Measurements from ENCODE around the gene MCAT. TPM values are rescaled to one million over a fixed set of nuclear protein-coding genes. Genes with fewer than 3 reads are reported as not detected.

MCAT gene
- polyA plus RNA-seq, 1 of the 3 experiments (the other 2 are of a cell fraction): 12.0 TPM

DNA sequence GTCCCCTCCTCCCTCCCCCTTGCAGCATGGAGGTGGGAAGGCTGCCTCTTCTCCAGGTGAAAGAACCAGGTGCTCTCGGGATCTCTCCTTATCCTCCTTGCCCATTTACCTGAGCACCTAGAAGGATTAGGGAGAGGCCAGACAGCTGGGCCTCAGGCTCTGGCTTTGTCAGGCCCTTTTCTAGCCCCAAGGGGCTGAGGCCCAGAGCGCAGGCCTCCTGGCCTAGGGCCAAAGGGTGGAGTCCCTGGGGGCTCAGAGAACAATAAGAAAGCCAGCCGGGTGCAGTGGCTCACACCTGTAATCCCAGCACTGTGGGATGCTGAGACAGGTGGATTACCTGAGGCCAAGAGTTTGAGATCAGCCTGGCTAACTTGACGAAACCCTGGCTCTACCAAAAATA lies 48.6 kb downstream of the MCAT start:
- H3K36me3 ChIP-seq (replicated peaks in 1 of 2; ENCODE audit: control insufficient read depth in 1 of 2, insufficient read depth in 2 of 2, low read length in 1 of 2): no peaks in the 10 kb centered on the region
- ChIA-PET CTCF (no interaction called here), POLR2A (no interaction called here)
- no peak overlapping the region for H3K4me2 ChIP-seq
- H3K79me2 ChIP-seq (ENCODE audit: insufficient read depth): no peaks in the 10 kb centered on the region
- no peak overlapping the region for H3K4me3 ChIP-seq (ENCODE audit: low read depth in 2 of 2, low read length in 1 of 2)
- TF ChIP-seq, protein P1, sequence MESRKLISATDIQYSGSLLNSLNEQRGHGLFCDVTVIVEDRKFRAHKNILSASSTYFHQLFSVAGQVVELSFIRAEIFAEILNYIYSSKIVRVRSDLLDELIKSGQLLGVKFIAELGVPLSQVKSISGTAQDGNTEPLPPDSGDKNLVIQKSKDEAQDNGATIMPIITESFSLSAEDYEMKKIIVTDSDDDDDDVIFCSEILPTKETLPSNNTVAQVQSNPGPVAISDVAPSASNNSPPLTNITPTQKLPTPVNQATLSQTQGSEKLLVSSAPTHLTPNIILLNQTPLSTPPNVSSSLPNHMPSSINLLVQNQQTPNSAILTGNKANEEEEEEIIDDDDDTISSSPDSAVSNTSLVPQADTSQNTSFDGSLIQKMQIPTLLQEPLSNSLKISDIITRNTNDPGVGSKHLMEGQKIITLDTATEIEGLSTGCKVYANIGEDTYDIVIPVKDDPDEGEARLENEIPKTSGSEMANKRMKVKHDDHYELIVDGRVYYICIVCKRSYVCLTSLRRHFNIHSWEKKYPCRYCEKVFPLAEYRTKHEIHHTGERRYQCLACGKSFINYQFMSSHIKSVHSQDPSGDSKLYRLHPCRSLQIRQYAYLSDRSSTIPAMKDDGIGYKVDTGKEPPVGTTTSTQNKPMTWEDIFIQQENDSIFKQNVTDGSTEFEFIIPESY (IDR thresholded peaks at IDR 0.05; ENCODE audit: borderline replicate concordance, low read depth): no peak
- TF ChIP-seq, protein P2, sequence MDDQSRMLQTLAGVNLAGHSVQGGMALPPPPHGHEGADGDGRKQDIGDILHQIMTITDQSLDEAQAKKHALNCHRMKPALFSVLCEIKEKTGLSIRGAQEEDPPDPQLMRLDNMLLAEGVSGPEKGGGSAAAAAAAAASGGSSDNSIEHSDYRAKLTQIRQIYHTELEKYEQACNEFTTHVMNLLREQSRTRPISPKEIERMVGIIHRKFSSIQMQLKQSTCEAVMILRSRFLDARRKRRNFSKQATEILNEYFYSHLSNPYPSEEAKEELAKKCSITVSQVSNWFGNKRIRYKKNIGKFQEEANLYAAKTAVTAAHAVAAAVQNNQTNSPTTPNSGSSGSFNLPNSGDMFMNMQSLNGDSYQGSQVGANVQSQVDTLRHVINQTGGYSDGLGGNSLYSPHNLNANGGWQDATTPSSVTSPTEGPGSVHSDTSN (IDR thresholded peaks at IDR 0.05): no peak
- no peak overlapping the region for H2AFZ ChIP-seq (ENCODE audit: low read depth)
- H3K4me1 ChIP-seq (ENCODE audit: control insufficient read depth in 1 of 2, insufficient read depth in 2 of 2, low read depth in 1 of 2, low read length in 1 of 2): peaks cover 0 to 3% of the 10 kb centered on the region in 2 experiments; a peak in 1 of 4 replicates
- no peaks in the 10 kb centered on the region for H3F3A ChIP-seq (replicated peaks; ENCODE audit: insufficient read depth)
- no peaks in the 10 kb centered on the region for H3K9me3 ChIP-seq
- H3K9ac ChIP-seq: no peak overlapping the region
- no peaks in the 10 kb centered on the region for H3K9me2 ChIP-seq
- no peak for DNase-seq
- 54% methylated on average over 3 of the region's 4 CpGs for WGBS (ENCODE audit: low lambda C conversion rate)
- no peak overlapping the region for H3K27ac ChIP-seq (ENCODE audit: low read depth in 2 of 2, low read length in 1 of 2)
- no peaks in the 10 kb centered on the region for H3K27me3 ChIP-seq (ENCODE audit: insufficient read depth)
- no peaks in the 10 kb centered on the region for H4K20me1 ChIP-seq (ENCODE audit: insufficient read depth)

DNA sequence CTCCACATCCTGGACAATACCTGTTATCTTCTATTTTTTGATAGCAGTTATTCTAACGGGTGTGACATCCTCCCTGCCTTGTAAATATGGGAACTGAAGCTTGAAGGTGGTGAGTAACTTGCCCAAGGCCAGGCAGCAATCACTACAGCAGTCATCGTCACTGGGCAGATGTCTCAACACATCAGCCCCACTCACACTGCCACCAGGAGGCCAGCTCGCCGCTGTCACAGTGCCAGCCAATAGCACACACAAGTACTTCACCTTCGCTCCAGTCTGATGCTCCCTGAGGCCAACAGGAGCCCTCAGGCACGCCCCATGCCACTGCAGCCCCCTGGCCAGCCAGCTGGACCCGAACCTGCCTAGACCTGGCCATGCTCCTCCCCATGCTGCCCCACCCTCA lies 49.1 kb downstream of the MCAT start:
- CTCF ChIA-PET: no interaction called here

More for the DNA sequence above, 49.1 kb downstream of the MCAT start:
- H3K36me3 ChIP-seq (replicated peaks in 1 of 2; ENCODE audit: control insufficient read depth in 1 of 2, insufficient read depth in 2 of 2, low read length in 1 of 2): no peaks in the 10 kb centered on the region
- H3K27ac ChIP-seq (ENCODE audit: low read depth in 2 of 2, low read length in 1 of 2): no peak overlapping the region
- no peaks in the 10 kb centered on the region for H4K20me1 ChIP-seq (ENCODE audit: insufficient read depth)
- H3K9me3 ChIP-seq: no peaks in the 10 kb centered on the region
- no peak overlapping the region for H3K9ac ChIP-seq
- POLR2A ChIA-PET: no interaction called here
- no peak overlapping the region for H3K4me3 ChIP-seq (ENCODE audit: low read depth in 2 of 2, low read length in 1 of 2)
- 0% methylated on average over 1 of the region's 7 CpGs for WGBS (ENCODE audit: low lambda C conversion rate)
- H3F3A ChIP-seq (replicated peaks; ENCODE audit: insufficient read depth): no peaks in the 10 kb centered on the region
- peaks cover 0 to 3% of the 10 kb centered on the region in 2 experiments; a peak in 1 of 4 replicates for H3K4me1 ChIP-seq (ENCODE audit: control insufficient read depth in 1 of 2, insufficient read depth in 2 of 2, low read depth in 1 of 2, low read length in 1 of 2)
- DNase-seq: no peak
- H3K4me2 ChIP-seq: no peak overlapping the region
- H3K27me3 ChIP-seq (ENCODE audit: insufficient read depth): no peaks in the 10 kb centered on the region
- H3K79me2 ChIP-seq (ENCODE audit: insufficient read depth): no peaks in the 10 kb centered on the region
- H2AFZ ChIP-seq (ENCODE audit: low read depth): no peak overlapping the region
- TF ChIP-seq YY1 (IDR thresholded peaks at IDR 0.05; ENCODE audit: low read depth): no peak
- no peak for TF ChIP-seq NRF1 (IDR thresholded peaks at IDR 0.05; ENCODE audit: low read depth, low read length)
- no peak for TF ChIP-seq CHD2 (IDR thresholded peaks at IDR 0.05; ENCODE audit: low read length, partially characterized antibody)
- TF ChIP-seq FOSL2 (IDR thresholded peaks at IDR 0.05; ENCODE audit: borderline replicate concordance, low read depth): no peak
- TF ChIP-seq RFX5 (IDR thresholded peaks at IDR 0.05; ENCODE audit: low read length): no peak
- TF ChIP-seq, protein P2 (IDR thresholded peaks at IDR 0.05): no peak
- no peak for TF ChIP-seq TAF1 (IDR thresholded peaks at IDR 0.05; ENCODE audit: borderline replicate concordance, low read depth, low read length)
- TF ChIP-seq, protein P3, sequence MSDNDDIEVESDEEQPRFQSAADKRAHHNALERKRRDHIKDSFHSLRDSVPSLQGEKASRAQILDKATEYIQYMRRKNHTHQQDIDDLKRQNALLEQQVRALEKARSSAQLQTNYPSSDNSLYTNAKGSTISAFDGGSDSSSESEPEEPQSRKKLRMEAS (IDR thresholded peaks at IDR 0.05; ENCODE audit: low read depth): no peak
- TF ChIP-seq JUND (IDR thresholded peaks at IDR 0.05): no peak
- no peaks in the 10 kb centered on the region for H3K9me2 ChIP-seq

Data from SK-N-SH (cell line).